Esophagus squamous epithelium (tissue), 4 donors: ENCODE measurements around the gene ORMDL3.

Experiments used
- CTCF ChIP-seq, 6 experiments: fragments of 450-650 bp in 4 of 6; fragments of 200-600 bp in 2 of 6; sonication (generic) in 2 of 6; IDR thresholded peaks; one replicate each; pipeline ENCODE4 v1.5.1; 2016 to 2019; ENCODE audit warnings: antibody characterized with exemption in 6 of 6, mild to moderate bottlenecking in 4 of 6, moderate library complexity in 4 of 6
- POLR2A ChIP-seq, 4 donors: fragments of 450-650 bp; IDR thresholded peaks; one replicate each; pipeline ENCODE4 v1.6.1; 2017; ENCODE audit warnings: antibody characterized with exemption in 4 of 4, mild to moderate bottlenecking in 4 of 4, moderate library complexity in 3 of 4

- TF ChIP-seq CTCF (IDR thresholded peaks at IDR 0.05): no peak
- TF ChIP-seq POLR2A (IDR thresholded peaks at IDR 0.05): no peak
Observed at GRCh38 chr17:39919087-39919683, 8.2 kb downstream of the ORMDL3 start.
